Measurements from ENCODE around the gene SF3B3.

GRCh38 chr16:70527315-70527996 is 3.8 kb downstream of the SF3B3 start:
- TF ChIP-seq POLR2A (IDR thresholded peaks at IDR 0.05; ENCODE audit: low read depth, low read length), result no peak
- TF ChIP-seq, protein P1, sequence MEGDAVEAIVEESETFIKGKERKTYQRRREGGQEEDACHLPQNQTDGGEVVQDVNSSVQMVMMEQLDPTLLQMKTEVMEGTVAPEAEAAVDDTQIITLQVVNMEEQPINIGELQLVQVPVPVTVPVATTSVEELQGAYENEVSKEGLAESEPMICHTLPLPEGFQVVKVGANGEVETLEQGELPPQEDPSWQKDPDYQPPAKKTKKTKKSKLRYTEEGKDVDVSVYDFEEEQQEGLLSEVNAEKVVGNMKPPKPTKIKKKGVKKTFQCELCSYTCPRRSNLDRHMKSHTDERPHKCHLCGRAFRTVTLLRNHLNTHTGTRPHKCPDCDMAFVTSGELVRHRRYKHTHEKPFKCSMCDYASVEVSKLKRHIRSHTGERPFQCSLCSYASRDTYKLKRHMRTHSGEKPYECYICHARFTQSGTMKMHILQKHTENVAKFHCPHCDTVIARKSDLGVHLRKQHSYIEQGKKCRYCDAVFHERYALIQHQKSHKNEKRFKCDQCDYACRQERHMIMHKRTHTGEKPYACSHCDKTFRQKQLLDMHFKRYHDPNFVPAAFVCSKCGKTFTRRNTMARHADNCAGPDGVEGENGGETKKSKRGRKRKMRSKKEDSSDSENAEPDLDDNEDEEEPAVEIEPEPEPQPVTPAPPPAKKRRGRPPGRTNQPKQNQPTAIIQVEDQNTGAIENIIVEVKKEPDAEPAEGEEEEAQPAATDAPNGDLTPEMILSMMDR (IDR thresholded peaks at IDR 0.05; ENCODE audit: extremely low read depth in 1 of 2, insufficient read depth in 1 of 2, low read depth in 1 of 2, low read length in 2 of 2), result no peak
- TF ChIP-seq POLR2AphosphoS5 (IDR thresholded peaks at IDR 0.05; ENCODE audit: insufficient read depth, low read depth, low read length), result no peak

All from endothelial cell of umbilical vein (primary cell).